Osteoblast (primary cell): ENCODE measurements around the gene TRMU. TPM values are rescaled to one million over a fixed set of nuclear protein-coding genes. Genes with fewer than 3 reads are reported as not detected.

Experiments
- DNase-seq: peaks from one replicate; pipeline ENCODE4 v3.0.0; 2011; ENCODE audit warnings: low spot score, mixed read lengths; ENCODE audit not compliant: insufficient read length; ENCODE audit errors: missing footprints
- H2AFZ ChIP-seq: 2 replicates; pipeline ENCODE4 v1.6.0; 2011; ENCODE audit warnings: mild to moderate bottlenecking, low read length
- H3K27ac ChIP-seq: 2 replicates; pipeline ENCODE4 v1.5.1; 2011; ENCODE audit warnings: mild to moderate bottlenecking, low read depth, low read length, moderate library complexity
- H3K27me3 ChIP-seq: 2 replicates; pipeline ENCODE4 v1.6.0; 2012; ENCODE audit warnings: mild to moderate bottlenecking, control low read depth, inconsistent platforms, low read length, moderate library complexity; ENCODE audit not compliant: insufficient read depth
- H3K36me3 ChIP-seq: 2 replicates; pipeline ENCODE4 v1.5.1; 2011; ENCODE audit warnings: mild to moderate bottlenecking, low read length, control low read depth, moderate library complexity; ENCODE audit not compliant: insufficient read depth
- H3K4me1 ChIP-seq: 2 replicates; pipeline ENCODE4 v1.5.1; 2011; ENCODE audit warnings: mild to moderate bottlenecking, low read length, control low read depth, moderate library complexity; ENCODE audit not compliant: insufficient read depth
- H3K4me2 ChIP-seq: 2 replicates; pipeline ENCODE4 v1.6.0; 2011; ENCODE audit warnings: mild to moderate bottlenecking, low read length; ENCODE audit not compliant: insufficient read depth
- H3K4me3 ChIP-seq: fragments of 200-600 bp; sonication (generic); 3 replicates; pipeline ENCODE4 v1.5.1; 2012; ENCODE audit warnings: mild to moderate bottlenecking, low read length, inconsistent platforms; ENCODE audit not compliant: insufficient read depth
- H3K79me2 ChIP-seq: 2 replicates; pipeline ENCODE4 v1.6.0; 2012; ENCODE audit warnings: mild to moderate bottlenecking, low read length, control low read depth, inconsistent platforms; ENCODE audit not compliant: insufficient read depth
- H3K9me3 ChIP-seq: 2 replicates; pipeline ENCODE4 v1.5.1; 2011; ENCODE audit warnings: low read depth, low read length, control low read depth
- H4K20me1 ChIP-seq: 2 replicates; pipeline ENCODE4 v1.6.0; 2012; ENCODE audit warnings: mild to moderate bottlenecking, low read length, control low read depth; ENCODE audit not compliant: insufficient read depth
- CTCF ChIP-seq: IDR thresholded peaks from 2 replicates; pipeline ENCODE4 v1.5.1; 2011; ENCODE audit warnings: mild to moderate bottlenecking, low read depth, low read length, moderate library complexity; ENCODE audit errors: extremely low read depth
- total RNA-seq: library from RNA; depleted of rRNA; stranded (reverse); fragments of >200 nt; gene quantifications from 2 replicates; pipeline ENCODE4 v1.2.3, GENCODE V29; 2012

Gene TRMU
- total RNA-seq, 1 donor, result 22.1 TPM

GRCh38 chr22:46371623-46372226 lies 36.2 kb downstream of the TRMU start:
- Histone ChIP-seq H3K9me3 (no peaks in the 10 kb centered on the region), H2AFZ (no peak overlapping the region), H3K27me3 (peaks cover 4% of the 10 kb centered on the region), H3K4me1 (no peaks in the 10 kb centered on the region), H4K20me1 (no peaks in the 10 kb centered on the region), H3K27ac (no peak overlapping the region), H3K4me2 (no peak overlapping the region), H3K4me3 (no peak overlapping the region), H3K79me2 (no peaks in the 10 kb centered on the region), H3K36me3 (no peaks in the 10 kb centered on the region)
- DNase-seq, result no peak
- TF ChIP-seq CTCF, result no peak

GRCh38 chr22:46372686-46373085 lies 37.2 kb downstream of the TRMU start:
- Histone ChIP-seq H3K4me3 (no peak overlapping the region), H3K27ac (no peak overlapping the region), H4K20me1 (no peaks in the 10 kb centered on the region), H3K4me1 (no peaks in the 10 kb centered on the region), H3K36me3 (no peaks in the 10 kb centered on the region), H3K27me3 (peaks cover 4% of the 10 kb centered on the region), H3K4me2 (no peak overlapping the region), H2AFZ (no peak overlapping the region), H3K9me3 (no peaks in the 10 kb centered on the region), H3K79me2 (no peaks in the 10 kb centered on the region)
- no peak for DNase-seq
- no peak for TF ChIP-seq CTCF

- H3K4me1 ChIP-seq, result no peaks in the 10 kb centered on the region
- no peak for DNase-seq
- H3K27ac ChIP-seq, result no peak overlapping the region
- H3K36me3 ChIP-seq, result no peaks in the 10 kb centered on the region
- no peak overlapping the region for H3K4me2 ChIP-seq
- H3K4me3 ChIP-seq, result no peak overlapping the region
- H4K20me1 ChIP-seq, result no peaks in the 10 kb centered on the region
- no peak overlapping the region for H2AFZ ChIP-seq
- TF ChIP-seq CTCF, result no peak
- H3K27me3 ChIP-seq, result peaks cover 4% of the 10 kb centered on the region
- H3K9me3 ChIP-seq, result no peaks in the 10 kb centered on the region
- H3K79me2 ChIP-seq, result no peaks in the 10 kb centered on the region
These were observed 37.6 kb downstream of the TRMU start for GRCh38 chr22:46373159-46373558.

GRCh38 chr22:46373921-46374662 lies 38.6 kb downstream of the TRMU start:
- Histone ChIP-seq H3K79me2 (no peaks in the 10 kb centered on the region), H3K27me3 (peaks cover 6% of the 10 kb centered on the region), H3K9me3 (no peaks in the 10 kb centered on the region), H2AFZ (no peak overlapping the region), H3K4me1 (no peaks in the 10 kb centered on the region), H3K36me3 (no peaks in the 10 kb centered on the region), H3K4me2 (no peak overlapping the region), H4K20me1 (no peaks in the 10 kb centered on the region), H3K4me3 (no peak overlapping the region), H3K27ac (no peak overlapping the region)
- peak; percentile 87 for DNase-seq
- no peak for TF ChIP-seq CTCF
